Left lung (tissue), 10 donors: ENCODE results near the gene RAB43. TPM values are rescaled to one million over a fixed set of nuclear protein-coding genes. Genes with fewer than 3 reads are reported as not detected.
A peak's percentile ranks its signal among the peaks of the same experiment; 100 is the strongest.

ENCODE experiments used
- ATAC-seq: fragments of 200-7000 bp; cut with Tn5 transposase; one replicate; pipeline ENCODE4 v1.9.1; 2020; ENCODE audit warnings: moderate library complexity
- DNase-seq, 4 donors: peaks; one replicate each; pipeline ENCODE4 v3.0.0-alpha.2; 2013 to 2020
- H3K27ac ChIP-seq, 2 donors: fragments of 200-600 bp; sonication (generic) in 1 of 2; one replicate each; pipeline versions ENCODE4 v1.5.0 to v1.8.0; 2020 to 2021
- H3K27me3 ChIP-seq, 2 donors: fragments of 200-600 bp; sonication (generic) in 1 of 2; one replicate each; pipeline versions ENCODE4 v1.5.0 to v1.8.0; 2020 to 2021
- H3K36me3 ChIP-seq, 2 donors: fragments of 200-600 bp; sonication (generic) in 1 of 2; one replicate each; pipeline versions ENCODE4 v1.5.0 to v1.8.0; 2020 to 2021
- H3K4me1 ChIP-seq, 2 donors: fragments of 200-600 bp; one replicate each; pipeline ENCODE4 v1.8.0; 2021
- H3K4me3 ChIP-seq, 2 donors: fragments of 200-600 bp; sonication (generic) in 1 of 2; one replicate each; pipeline versions ENCODE4 v1.5.0 to v1.8.0; 2020 to 2021; ENCODE audit warnings: mild to moderate bottlenecking in 1 of 2
- H3K9me3 ChIP-seq, 2 donors: fragments of 200-600 bp; sonication (generic) in 1 of 2; one replicate each; pipeline versions ENCODE4 v1.5.0 to v1.8.0; 2020 to 2021
- CTCF ChIP-seq, 2 donors: fragments of 200-600 bp; sonication (generic) in 1 of 2; IDR thresholded peaks; one replicate each; pipeline versions ENCODE4 v1.5.0 to v1.8.0; 2021; ENCODE audit warnings: antibody characterized with exemption in 2 of 2
- intact Hi-C, 2 donors: fragments of 100-400 bp; cut with DNase I; formaldehyde crosslinking; loops; one replicate each; pipeline versions ENCODE4 v1.11.2 to v1.14.2; 2022
- polyA plus RNA-seq, 6 donors: library from polyadenylated mRNA; unstranded; fragments of 120-200 nt; gene quantifications; one replicate each; pipeline ENCODE4 v1.2.1, GENCODE V29; 2013; ENCODE audit not compliant: insufficient read length in 6 of 6
- total RNA-seq, 2 donors: library from RNA; stranded (reverse); fragmentation: NEBNext Ultra II Directional; extraction: Animal tissue kit (Norgen Biotek cat#: 25700); gene quantifications; one replicate each; pipeline ENCODE4 v1.2.1, GENCODE V29; 2021
- donor health status: DM: no; HTN: yes; CAD: no.
- donor health status: DM: no; HTN: no; CAD: no.

RAB43 gene
- total and polyA plus RNA-seq, 8 donors: 5.8 to 30.6 (median 10.2) TPM

- Histone ChIP-seq H3K27me3 (no peaks in the 10 kb centered on the region), H3K4me1 (peaks cover 6% of the 10 kb centered on the region in 2 donors), H3K4me3 (no peak overlapping the region), H3K36me3 (peaks cover 0 to 14% of the 10 kb centered on the region in 2 donors), H3K27ac (peak overlapping the region; percentile 74 to 83), H3K9me3 (no peaks in the 10 kb centered on the region)
- ATAC-seq: peak; percentile 58
- peak in 3 of 4 donors; percentile 24 to 61 (median 51) for DNase-seq
- no peak for TF ChIP-seq CTCF (IDR thresholded peaks at IDR 0.05)
- intact Hi-C loops: no loop called here
Measured at GRCh38 chr3:129087138-129087702, 34.4 kb downstream of the RAB43 start.

- DNase-seq (no peak), ATAC-seq (no peak)
- TF ChIP-seq CTCF (IDR thresholded peaks at IDR 0.05): no peak
- Histone ChIP-seq H3K4me3 (no peak overlapping the region), H3K27me3 (no peaks in the 10 kb centered on the region), H3K9me3 (no peaks in the 10 kb centered on the region), H3K27ac (no peak overlapping the region), H3K4me1 (peaks cover 6 to 10% of the 10 kb centered on the region in 2 donors), H3K36me3 (no peaks in the 10 kb centered on the region)
- intact Hi-C loops: no loop called here
Measured at GRCh38 chr3:129085818-129086217, 35.8 kb downstream of the RAB43 start.

- no peak overlapping the region for H3K27ac ChIP-seq
- H3K4me3 ChIP-seq: no peak overlapping the region
- H3K4me1 ChIP-seq: peaks cover 6 to 10% of the 10 kb centered on the region in 2 donors
- ATAC-seq (no peak), DNase-seq (no peak)
- intact Hi-C loops: no loop called here
- H3K36me3 ChIP-seq: no peaks in the 10 kb centered on the region
- no peak for TF ChIP-seq CTCF (IDR thresholded peaks at IDR 0.05)
- H3K27me3 ChIP-seq: no peaks in the 10 kb centered on the region
- H3K9me3 ChIP-seq: no peaks in the 10 kb centered on the region
Measured at GRCh38 chr3:129085165-129085715, 36.4 kb downstream of the RAB43 start.

GRCh38 chr3:129084501-129084900, 37.1 kb downstream of the RAB43 start:
- Histone ChIP-seq H3K9me3 (no peaks in the 10 kb centered on the region), H3K4me3 (no peak overlapping the region), H3K27ac (no peak overlapping the region), H3K27me3 (no peaks in the 10 kb centered on the region), H3K4me1 (peaks cover 6 to 10% of the 10 kb centered on the region in 2 donors), H3K36me3 (no peaks in the 10 kb centered on the region)
- DNase-seq (no peak), ATAC-seq (no peak)
- intact Hi-C loops: no loop called here
- no peak for TF ChIP-seq CTCF (IDR thresholded peaks at IDR 0.05)

- peaks cover 5 to 7% of the 10 kb centered on the region in 2 donors for H3K4me1 ChIP-seq
- ATAC-seq (no peak), DNase-seq (no peak)
- no peaks in the 10 kb centered on the region for H3K27me3 ChIP-seq
- H3K4me3 ChIP-seq: no peak overlapping the region
- no peaks in the 10 kb centered on the region for H3K9me3 ChIP-seq
- TF ChIP-seq CTCF (IDR thresholded peaks at IDR 0.05): no peak
- intact Hi-C loops: no loop called here
- no peak overlapping the region for H3K27ac ChIP-seq
- no peaks in the 10 kb centered on the region for H3K36me3 ChIP-seq
Measured at GRCh38 chr3:129082026-129082425, 39.6 kb downstream of the RAB43 start.
